OCI-LY1 (cell line): ENCODE measurements around the gene MINDY1.

ENCODE experiments used
- CTCF ChIP-seq: fragments of 200-600 bp; sonication (generic), shearing (Covaris generic); IDR thresholded peaks from 2 replicates; pipeline ENCODE4 v1.5.1; 2017; ENCODE audit warnings: mild to moderate bottlenecking, antibody characterized with exemption, low read length, moderate library complexity, mixed read lengths
- EZH2 ChIP-seq: fragments of 200-600 bp; sonication (generic), shearing (Covaris generic); IDR thresholded peaks from 2 replicates; pipeline ENCODE4 v1.8.0; 2017; ENCODE audit warnings: borderline replicate concordance, mixed run types, mild to moderate bottlenecking, antibody characterized with exemption, low read length, moderate library complexity, mixed read lengths

- TF ChIP-seq CTCF, result no peak
- TF ChIP-seq EZH2, result no peak
These were observed 38.8 kb downstream of the MINDY1 start for GRCh38 chr1:150967936-150968335.
